Endothelial cell of umbilical vein (primary cell): Measurements from ENCODE around the gene RASD2. TPM values are rescaled to one million over a fixed set of nuclear protein-coding genes. Genes with fewer than 3 reads are reported as not detected.

Source experiments
- BruUV-seq: library from RNA; stranded (reverse); fragments of 400-500 nt; replicated peaks from 2 replicates; lab custom pipeline; 2021; lab: Mats Ljungman, UMichigan
- CTCF ChIA-PET: fragments of 300-600, 350-600 bp; sonication (Branson Sonifier 250); formaldehyde crosslinking; loops from one replicate; lab custom pipeline; 2021; ENCODE audit warnings: antibody characterized with exemption, inconsistent platforms; lab: Charles Lee
- POLR2A ChIA-PET: fragments of 300-600, 350-600 bp; sonication (Branson Sonifier 250); formaldehyde crosslinking; loops from one replicate; lab custom pipeline; 2021; ENCODE audit warnings: antibody characterized with exemption, inconsistent platforms; lab: Charles Lee
- DNase-seq: peaks from one replicate; pipeline ENCODE4 v3.0.0-alpha.2; 2011; ENCODE audit warnings: low read depth, low spot score
- FAIRE-seq: peaks from 2 replicates; lab custom pipeline; 2011; peaks lifted over from hg19 to GRCh38; lab: Jason Lieb, UNC
- H2AFZ ChIP-seq: 2 replicates; pipeline ENCODE4 v1.6.0; 2012; ENCODE audit warnings: low read depth, low read length, control low read depth, inconsistent platforms
- H3K27ac ChIP-seq: 2 replicates; pipeline ENCODE4 v1.5.1; 2011; ENCODE audit warnings: low read depth, mild to moderate bottlenecking, control low read depth, low read length, moderate library complexity; ENCODE audit not compliant: insufficient read depth
- H3K27me3 ChIP-seq, 2 experiments: 2 replicates each; pipeline versions ENCODE4 v1.6.0 to v1.6.1; 2011; ENCODE audit warnings: low read length in 2 of 2, mixed read lengths in 1 of 2; ENCODE audit not compliant: control insufficient read depth in 2 of 2, insufficient read depth in 2 of 2
- H3K36me3 ChIP-seq, 2 experiments: 2 replicates in 1 of 2; 3 replicates in 1 of 2; pipeline ENCODE4 v1.5.1; 2011; ENCODE audit warnings: low read length in 2 of 2, mild to moderate bottlenecking in 1 of 2, moderate library complexity in 1 of 2; ENCODE audit not compliant: control insufficient read depth in 2 of 2, insufficient read depth in 2 of 2; ENCODE audit errors: extremely low read depth in 1 of 2
- H3K4me1 ChIP-seq: 3 replicates; pipeline ENCODE4 v1.5.1; 2011; ENCODE audit warnings: mild to moderate bottlenecking, low read length; ENCODE audit not compliant: control insufficient read depth, insufficient read depth; ENCODE audit errors: extremely low read depth
- H3K4me2 ChIP-seq: 2 replicates; pipeline ENCODE4 v1.6.1; 2011; ENCODE audit warnings: low read length, control low read depth, mixed read lengths; ENCODE audit not compliant: insufficient read depth
- H3K4me3 ChIP-seq, 3 experiments: fragments of 200-600 bp in 1 of 3; sonication (generic), shearing (Covaris generic) in 1 of 3; replicated peaks in 1 of 3; 2 replicates each; pipeline ENCODE4 v1.5.1; 2011 to 2016; ENCODE audit warnings: control low read depth in 3 of 3, low read length in 3 of 3, mild to moderate bottlenecking in 2 of 3, inconsistent platforms in 1 of 3, low read depth in 1 of 3, moderate library complexity in 1 of 3; ENCODE audit not compliant: insufficient read depth in 1 of 3
- H3K79me2 ChIP-seq: 2 replicates; pipeline ENCODE4 v1.6.0; 2012; ENCODE audit warnings: low read length, inconsistent platforms; ENCODE audit not compliant: control insufficient read depth, insufficient read depth
- H3K9ac ChIP-seq: replicated peaks from 2 replicates; pipeline ENCODE3; 2011; ENCODE audit warnings: low read length, control low read depth; ENCODE audit not compliant: insufficient read depth; ENCODE audit errors: extremely low read depth
- H3K9me1 ChIP-seq: replicated peaks from 3 replicates; pipeline ENCODE4 v1.6.0; 2011; ENCODE audit warnings: mild to moderate bottlenecking, low read length; ENCODE audit not compliant: control insufficient read depth, insufficient read depth; ENCODE audit errors: extremely low read depth
- H3K9me3 ChIP-seq: replicated peaks from 2 replicates; pipeline ENCODE4 v1.5.1; 2012; ENCODE audit warnings: low read length, inconsistent platforms; ENCODE audit not compliant: control insufficient read depth, insufficient read depth
- H4K20me1 ChIP-seq: replicated peaks from 2 replicates; pipeline ENCODE3; 2011; ENCODE audit warnings: mild to moderate bottlenecking, low read length; ENCODE audit not compliant: control insufficient read depth, insufficient read depth; ENCODE audit errors: extremely low read depth
- CTCF ChIP-seq, 2 donors: IDR thresholded peaks; 1 replicate in 1 of 2; 2 replicates in 1 of 2; pipeline ENCODE4 v1.5.1; 2011; ENCODE audit warnings: low read length in 2 of 2, mild to moderate bottlenecking in 2 of 2, moderate library complexity in 2 of 2, control low read depth in 1 of 2, inconsistent platforms in 1 of 2, low read depth in 1 of 2; ENCODE audit not compliant: insufficient read depth in 1 of 2; ENCODE audit errors: extremely low read depth in 1 of 2
- EZH2 ChIP-seq: IDR thresholded peaks from 2 replicates; pipeline ENCODE4 v1.6.1; 2012; ENCODE audit warnings: borderline replicate concordance, low read depth, mild to moderate bottlenecking, moderate library complexity, low read length, inconsistent platforms; ENCODE audit not compliant: severe bottlenecking
- FOS ChIP-seq: IDR thresholded peaks from 2 replicates; pipeline ENCODE4 v1.6.1; 2011; ENCODE audit warnings: mild to moderate bottlenecking, low read length, moderate library complexity, borderline replicate concordance; ENCODE audit not compliant: insufficient read depth
- GATA2 ChIP-seq: IDR thresholded peaks from 2 replicates; pipeline ENCODE4 v1.7.0; 2011; ENCODE audit warnings: low read depth, mild to moderate bottlenecking, moderate library complexity, mixed read lengths, low read length; ENCODE audit not compliant: insufficient read length, insufficient read depth
- JUN ChIP-seq: IDR thresholded peaks from 2 replicates; pipeline ENCODE4 v1.6.1; 2011; ENCODE audit warnings: borderline replicate concordance, low read depth; ENCODE audit not compliant: insufficient read length, insufficient read depth
- MAX ChIP-seq: IDR thresholded peaks from 2 replicates; pipeline ENCODE4 v1.6.1; 2011; ENCODE audit not compliant: insufficient read depth, insufficient read length
- MYC ChIP-seq: IDR thresholded peaks from one replicate; pipeline ENCODE4 v1.6.1; 2011; ENCODE audit warnings: mild to moderate bottlenecking, low read depth, low read length
- POLR2A ChIP-seq: IDR thresholded peaks from 2 replicates; pipeline ENCODE4 v1.6.1; 2012; ENCODE audit warnings: low read depth, mild to moderate bottlenecking, control low read depth, low read length
- POLR2AphosphoS5 ChIP-seq: IDR thresholded peaks from 2 replicates; pipeline ENCODE4 v1.6.1; 2012; ENCODE audit warnings: low read depth, mild to moderate bottlenecking, control low read depth, low read length, moderate library complexity; ENCODE audit not compliant: insufficient read depth
- dilution Hi-C: fragments of 300-500 bp; cut with MboI; formaldehyde crosslinking; loops from one replicate; pipeline ENCODE4 v1.15.0; 2019; ENCODE audit warnings: low sequenced_read_pairs; ENCODE audit not compliant: extremely low pct_ligation_motif_present
- intact Hi-C: fragments of 100-400 bp; cut with micrococcal nuclease; formaldehyde crosslinking; loops from one replicate; pipeline ENCODE4 v1.10.0; 2022
- polyA plus RNA-seq, 4 experiments: library from polyadenylated mRNA; depleted of rRNA in 3 of 4; stranded (reverse) in 3 of 4; unstranded in 1 of 4; fragments of >200 nt; gene quantifications; 2 replicates each; pipeline versions ENCODE4 v1.2.1 to v1.2.3, GENCODE V29; 2011 to 2012; ENCODE audit warnings: missing spikeins in 1 of 4
- total RNA-seq: library from RNA; stranded (reverse); gene quantifications from 2 replicates; pipeline ENCODE4 v1.2.3, GENCODE V29; 2021

Gene RASD2
- total and polyA plus RNA-seq, 2 donors (not counting 3 experiments of a cell fraction or from before 2014, with no cell fraction given), result not detected

- H3K4me3 ChIP-seq, result no peak overlapping the region
- ChIA-PET CTCF (interaction anchor here (1.0 kb wide), 1 partner anchor 13 kb away, joined by 4 read pairs; no protein-coding TSS in a partner anchor), POLR2A (no interaction called here)
- FAIRE-seq (no peak), DNase-seq (no peak)
- no peak overlapping the region for H3K27ac ChIP-seq
- H3K27me3 ChIP-seq, result no peaks in the 10 kb centered on the region
- H4K20me1 ChIP-seq, result no peaks in the 10 kb centered on the region
- no peaks in the 10 kb centered on the region for H3K79me2 ChIP-seq
- H3K9me1 ChIP-seq, result no peaks in the 10 kb centered on the region
- no peaks in the 10 kb centered on the region for H3K36me3 ChIP-seq
- H3K4me2 ChIP-seq, result no peak overlapping the region
- TF ChIP-seq JUN, result no peak
- TF ChIP-seq POLR2A, result no peak
- TF ChIP-seq MYC, result no peak
- no peaks in the 10 kb centered on the region for H3K4me1 ChIP-seq
- dilution Hi-C loops (no loop called here), intact Hi-C loops (no loop called here)
- no peak overlapping the region for H3K9ac ChIP-seq
- no TSS peak for BruUV-seq
- no peak overlapping the region for H2AFZ ChIP-seq
- H3K9me3 ChIP-seq, result no peaks in the 10 kb centered on the region
These were observed 57.7 kb downstream of the RASD2 start for GRCh38 chr22:35598396-35598710.

- DNase-seq, result no peak
- Histone ChIP-seq H3K4me3 (no peak overlapping the region), H3K27ac (no peak overlapping the region), H3K9me1 (no peaks in the 10 kb centered on the region), H3K4me2 (no peak overlapping the region), H3K4me1 (no peaks in the 10 kb centered on the region), H3K9ac (no peak overlapping the region), H3K9me3 (no peaks in the 10 kb centered on the region), H4K20me1 (no peaks in the 10 kb centered on the region), H3K36me3 (no peaks in the 10 kb centered on the region), H3K27me3 (peaks cover 0 to under 1% of the 10 kb centered on the region in 2 experiments), H3K79me2 (no peaks in the 10 kb centered on the region), H2AFZ (no peak overlapping the region)
- ChIA-PET POLR2A (no interaction called here), CTCF (no interaction called here)
- intact Hi-C loops, result no loop called here
- FAIRE-seq, result no peak
- TF ChIP-seq POLR2A, result no peak
- no peak for TF ChIP-seq FOS
- TF ChIP-seq EZH2, result no peak
- no peak for TF ChIP-seq MYC
- TF ChIP-seq POLR2AphosphoS5, result no peak
- TF ChIP-seq JUN, result no peak
- no peak for TF ChIP-seq GATA2
- TF ChIP-seq MAX, result no peak
- no peak for TF ChIP-seq CTCF (IDR thresholded peaks at IDR 0.05; ENCODE audit: extremely low read depth in 1 of 2, insufficient read depth in 1 of 2, low read depth in 1 of 2, low read length in 2 of 2)
- dilution Hi-C loops, result no loop called here
- BruUV-seq, result no TSS peak
These were observed 58.7 kb downstream of the RASD2 start for GRCh38 chr22:35599364-35599763.
